Fibroblast of skin of right quadriceps (primary cell): ENCODE data around the gene PCDH9.

ENCODE experiments used
- DNase-seq: peaks from one replicate; pipeline ENCODE4 v3.0.0-alpha.2; 2013

The PCDH9 gene

DNA sequence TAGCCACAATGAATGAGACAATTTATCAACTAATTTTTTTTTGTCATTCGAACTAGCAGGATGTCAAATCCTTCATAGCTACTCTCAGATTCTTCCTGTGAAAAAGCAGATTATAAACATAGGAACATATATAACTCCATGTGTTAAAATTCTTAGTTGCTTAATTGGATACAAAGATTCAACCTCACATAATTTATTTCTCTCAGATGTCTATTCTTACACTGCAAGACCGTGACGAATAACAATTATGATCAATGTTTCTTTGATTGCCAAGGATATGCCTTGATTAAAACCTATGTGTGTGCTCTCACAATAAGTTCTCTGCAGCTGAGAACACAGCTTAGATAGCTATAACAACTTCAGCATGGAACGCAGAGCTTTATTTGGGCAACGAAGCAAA lies 872.7 kb downstream of the PCDH9 start:
- DNase-seq = no peak

DNA sequence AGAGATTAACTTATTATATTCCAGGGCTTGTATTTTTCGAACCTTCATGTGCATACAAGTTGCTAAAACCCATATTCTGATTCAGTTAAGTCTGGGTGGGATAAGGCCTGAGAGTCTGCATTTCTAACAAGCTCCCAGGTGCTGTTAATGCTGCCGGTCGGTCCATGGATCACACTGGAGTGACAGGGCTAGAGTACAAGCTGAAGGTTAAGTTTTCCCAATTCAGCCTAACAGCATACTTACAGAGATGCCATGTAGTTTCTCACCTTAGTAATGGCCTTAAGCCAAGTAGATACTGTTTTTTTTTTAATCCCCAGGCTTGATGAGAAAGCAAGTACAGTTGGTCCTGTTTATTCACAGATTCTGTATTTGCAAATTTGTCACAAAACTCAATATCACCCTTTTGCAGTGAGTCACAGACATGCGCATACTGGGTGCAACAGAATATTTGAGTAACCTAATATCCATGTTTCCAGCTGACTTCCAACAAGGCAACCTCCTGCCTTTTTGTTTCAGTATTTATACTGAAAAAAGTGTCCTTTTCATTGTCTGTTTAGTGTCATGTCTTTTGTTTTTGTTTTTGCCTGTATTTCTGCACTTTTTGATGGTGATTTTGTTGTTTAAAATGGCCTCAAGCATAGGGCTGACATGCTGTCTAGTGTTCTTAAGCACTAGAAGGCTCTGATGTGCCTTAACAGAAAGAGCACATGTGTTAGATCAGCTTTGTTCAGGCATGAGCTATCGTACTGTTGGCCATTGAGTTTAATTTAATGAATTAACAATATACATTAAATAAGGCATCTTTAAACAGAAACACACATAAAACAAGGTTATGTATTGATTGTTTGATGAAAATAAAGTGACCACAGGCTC lies 875.0 kb downstream of the PCDH9 start:
- no peak for DNase-seq

DNA sequence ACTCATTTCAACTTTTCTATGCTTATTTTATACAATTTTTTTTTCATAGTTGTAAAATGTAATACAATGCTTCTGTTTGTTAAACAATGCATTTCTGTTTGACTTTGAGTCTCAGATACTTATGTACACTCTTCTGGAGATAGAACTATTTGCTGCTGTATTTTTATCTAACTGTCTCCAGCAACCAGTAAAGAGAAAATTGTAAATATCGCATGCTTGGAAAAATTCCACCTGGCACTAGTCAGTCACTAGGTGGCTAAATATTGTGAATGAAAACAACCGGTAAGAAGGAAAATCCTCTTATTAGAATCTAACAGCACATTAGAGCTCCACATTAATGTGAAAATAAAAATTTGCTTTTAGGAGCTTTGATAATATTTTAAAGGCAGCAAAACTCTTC lies 876.5 kb downstream of the PCDH9 start:
- DNase-seq = no peak

DNA sequence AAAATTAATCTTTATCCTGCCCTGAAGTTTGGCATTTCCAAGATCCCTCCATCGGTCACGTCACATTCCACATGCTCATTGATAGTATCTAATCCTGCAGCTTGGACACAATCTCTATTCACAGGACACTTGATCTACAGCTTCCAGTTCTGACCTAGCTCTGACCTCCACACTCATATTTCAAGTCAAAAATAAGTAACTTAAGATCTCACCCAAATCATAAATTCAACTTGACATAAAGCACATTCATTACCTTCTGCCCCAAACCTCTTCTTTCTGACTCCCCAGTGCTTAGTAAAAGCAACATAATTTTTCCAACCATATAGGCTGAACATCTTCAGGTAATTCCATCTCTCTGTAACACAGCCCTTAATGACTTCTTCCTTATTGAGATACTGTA lies 880.2 kb downstream of the PCDH9 start:
- DNase-seq = no peak

DNA sequence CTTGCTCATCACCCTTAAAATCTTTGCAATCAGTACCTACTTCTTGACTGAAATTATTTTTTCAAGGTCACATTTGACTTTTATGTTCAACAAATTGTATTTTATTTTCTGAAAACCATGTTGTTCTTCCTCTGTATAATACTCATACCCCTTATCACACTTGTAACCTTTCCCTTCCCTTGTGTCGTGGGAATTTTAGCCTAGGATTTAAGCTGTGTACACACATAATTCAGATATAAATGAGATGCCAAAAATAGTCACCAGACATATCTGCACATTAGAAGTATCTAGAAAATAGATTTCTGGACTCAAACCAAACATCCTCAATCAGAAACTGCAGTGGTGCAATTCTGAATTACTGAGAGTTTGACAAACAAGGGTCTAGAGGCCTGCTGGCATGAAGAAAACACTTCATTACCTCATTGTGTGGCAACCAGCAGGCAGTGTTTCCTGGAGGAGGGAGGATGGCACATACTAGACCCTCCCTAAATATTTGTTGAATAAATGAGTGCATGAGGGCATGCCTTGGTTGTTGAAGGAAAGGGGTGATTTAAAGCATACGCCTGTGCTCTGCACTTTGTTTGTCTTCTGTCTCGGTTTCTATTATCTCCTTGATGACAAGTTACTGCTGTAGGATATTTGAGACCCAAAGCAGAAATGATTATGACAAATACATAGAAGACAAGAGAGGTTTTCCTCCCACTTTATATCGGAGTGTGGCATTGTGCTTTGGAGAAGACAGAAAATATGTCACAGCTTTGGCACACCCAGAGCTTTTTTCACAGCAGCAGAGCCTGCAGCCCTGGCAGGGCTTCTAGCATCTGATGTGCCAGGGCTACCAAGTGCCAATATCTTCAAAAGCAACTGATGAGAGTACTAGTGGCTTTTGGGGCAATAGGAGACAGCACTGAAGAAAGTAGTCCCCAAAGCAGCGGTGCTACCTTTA lies 881.1 kb downstream of the PCDH9 start:
- DNase-seq = no peak

DNA sequence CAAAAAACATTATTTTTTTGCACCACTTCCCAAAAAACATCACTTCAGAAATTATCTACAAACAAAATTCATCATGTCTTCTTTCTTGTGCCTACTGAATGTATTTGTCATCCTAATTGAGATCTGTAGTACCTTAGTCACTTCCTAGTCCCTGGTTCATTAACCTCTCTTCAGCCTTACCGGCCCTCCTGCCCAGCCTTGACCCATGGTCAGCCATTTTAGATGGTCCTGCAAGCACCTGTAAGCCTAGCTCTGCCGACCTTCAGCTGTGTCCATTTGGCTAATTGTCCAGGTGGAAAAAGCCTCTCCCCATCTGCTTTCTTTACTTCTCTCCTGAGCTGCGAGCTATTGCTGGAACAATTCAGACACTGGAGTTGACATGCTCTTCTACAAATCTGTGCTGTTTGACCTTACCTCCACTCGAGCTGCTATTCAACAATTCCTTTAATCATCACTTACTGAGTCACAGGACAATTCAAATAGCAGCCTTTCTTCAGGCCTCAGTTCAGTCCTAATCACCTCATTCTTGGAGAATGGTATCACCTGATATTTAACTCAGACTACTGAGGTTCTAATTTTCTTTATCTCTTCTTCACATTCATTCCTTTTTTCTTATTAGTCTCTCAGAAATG lies 882.5 kb downstream of the PCDH9 start:
- no peak for DNase-seq

DNA sequence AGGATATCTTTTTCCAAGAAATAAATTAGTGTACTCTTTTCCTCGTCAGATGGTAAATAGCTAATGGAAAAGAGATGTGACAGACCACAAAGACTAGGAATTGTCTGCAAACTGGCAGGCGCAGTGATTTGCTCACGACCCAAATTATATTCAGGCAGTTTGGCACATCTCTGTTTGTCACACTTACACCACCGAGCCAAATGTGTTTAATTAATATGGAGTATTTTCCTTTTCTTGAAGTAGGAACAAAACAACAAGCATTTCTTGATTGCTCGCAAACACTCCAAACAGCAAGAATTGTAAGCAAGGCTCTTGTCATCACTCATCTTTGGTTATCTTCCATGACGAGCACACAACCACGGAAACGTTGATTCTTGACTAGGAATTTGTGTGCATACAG lies 884.2 kb downstream of the PCDH9 start:
- no peak for DNase-seq

DNA sequence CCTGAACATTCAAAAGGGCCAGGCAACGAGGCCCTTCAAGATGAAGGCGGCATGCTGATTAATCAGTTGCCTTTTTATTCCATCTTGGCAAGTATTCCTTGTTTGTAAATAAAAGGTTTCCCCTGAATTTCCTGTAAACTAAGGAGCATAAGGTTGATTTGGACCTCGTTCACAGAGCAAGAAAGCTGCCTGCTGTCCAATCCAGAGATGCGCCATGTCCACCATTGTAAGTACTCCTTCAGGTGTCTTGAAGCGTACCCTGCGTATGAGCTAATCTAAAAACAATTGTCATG lies 884.7 kb downstream of the PCDH9 start:
- no peak for DNase-seq

DNA sequence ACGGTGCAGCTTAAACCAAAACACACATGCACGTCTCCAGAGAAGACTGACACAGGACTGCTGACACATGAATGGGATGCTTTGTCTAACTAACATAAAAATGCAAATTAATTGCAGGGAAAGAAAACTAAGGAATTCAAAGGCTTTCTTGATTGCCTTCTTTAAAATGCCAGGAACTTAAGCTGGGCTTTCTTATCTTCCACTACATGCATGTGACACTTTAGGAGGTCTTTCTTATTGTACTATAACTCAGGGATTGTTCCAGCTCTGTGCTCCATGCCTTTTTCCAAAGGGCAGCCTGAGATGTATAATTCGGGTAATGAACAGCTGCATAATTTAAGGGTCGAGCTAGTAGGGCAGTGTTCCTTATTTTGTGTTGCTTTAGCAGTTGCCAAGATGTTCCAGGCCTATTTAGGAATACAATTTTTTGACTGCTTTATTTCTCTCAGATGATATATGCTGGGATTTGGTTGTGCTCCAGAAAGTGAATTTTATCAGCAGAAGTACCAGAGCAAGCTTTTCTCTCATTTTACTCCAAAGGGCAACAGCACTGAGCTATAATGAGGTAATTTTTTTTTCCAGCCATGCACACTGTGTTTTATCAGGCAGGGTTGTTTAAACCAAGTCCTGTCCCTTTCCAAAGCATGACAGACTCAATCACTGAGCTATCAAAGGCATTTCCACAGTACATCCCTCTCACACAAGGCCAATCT lies 885.2 kb downstream of the PCDH9 start:
- no peak for DNase-seq

DNA sequence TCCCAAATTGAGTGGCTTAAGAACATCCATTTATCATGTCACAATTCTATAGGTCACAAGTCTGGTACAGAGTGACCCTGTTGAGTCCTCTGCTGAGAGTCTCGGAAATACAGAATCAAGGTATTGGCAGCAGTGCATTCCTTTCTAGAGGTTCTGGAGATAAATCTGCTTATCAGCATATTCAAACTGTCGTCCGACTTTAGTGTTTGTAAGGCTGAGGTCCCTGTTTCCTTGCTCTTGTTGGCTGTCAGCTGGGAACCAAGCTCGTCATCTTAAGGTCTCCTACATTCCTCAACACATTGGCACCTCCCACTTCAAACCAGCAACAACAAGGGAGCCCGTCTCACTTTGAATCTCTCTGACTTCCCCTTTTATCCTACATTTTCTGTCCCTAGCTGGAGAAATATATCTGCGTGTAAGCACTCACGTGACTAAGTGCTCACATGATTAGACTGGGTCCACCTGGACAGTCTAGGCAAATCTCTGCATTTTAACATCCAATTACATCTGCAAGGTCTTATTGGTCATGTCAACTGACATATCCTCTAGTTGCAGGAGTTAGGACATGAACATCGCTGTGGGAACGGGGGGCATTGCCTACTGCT lies 886.8 kb downstream of the PCDH9 start:
- DNase-seq = no peak

DNA sequence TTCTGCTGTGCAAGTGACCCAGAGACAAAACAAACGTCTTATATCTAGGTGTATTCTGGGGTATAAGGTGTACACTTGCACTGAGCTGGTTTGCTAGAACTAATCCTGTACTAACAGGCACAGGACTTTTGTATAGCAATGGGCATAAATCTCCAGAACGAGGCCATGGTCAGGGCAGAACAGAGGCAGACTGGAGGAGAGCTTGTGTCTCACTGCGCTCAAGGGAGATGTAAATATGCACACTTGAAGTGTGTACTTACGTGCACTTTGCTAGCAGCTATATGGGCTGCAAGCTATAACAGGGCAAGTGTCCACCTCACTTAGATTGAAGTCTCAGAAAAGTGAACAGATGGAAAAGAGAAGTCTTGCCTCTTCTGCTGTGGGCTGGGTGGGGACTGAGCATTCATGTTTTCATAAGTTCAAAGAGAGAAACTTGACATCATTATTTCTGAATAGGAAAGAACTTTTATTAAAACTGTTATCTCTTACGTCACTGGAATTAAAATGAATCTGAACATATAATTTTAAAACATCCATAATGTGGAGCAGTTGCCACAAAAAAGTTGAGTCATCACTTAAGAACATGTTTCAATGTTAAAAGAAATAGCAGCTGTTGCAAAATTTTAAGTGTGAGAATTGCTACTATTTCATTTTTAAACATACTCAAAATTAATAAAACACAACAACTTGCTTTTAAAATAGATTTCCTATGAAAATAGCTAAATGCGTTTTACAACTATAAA lies 888.3 kb downstream of the PCDH9 start:
- no peak for DNase-seq

DNA sequence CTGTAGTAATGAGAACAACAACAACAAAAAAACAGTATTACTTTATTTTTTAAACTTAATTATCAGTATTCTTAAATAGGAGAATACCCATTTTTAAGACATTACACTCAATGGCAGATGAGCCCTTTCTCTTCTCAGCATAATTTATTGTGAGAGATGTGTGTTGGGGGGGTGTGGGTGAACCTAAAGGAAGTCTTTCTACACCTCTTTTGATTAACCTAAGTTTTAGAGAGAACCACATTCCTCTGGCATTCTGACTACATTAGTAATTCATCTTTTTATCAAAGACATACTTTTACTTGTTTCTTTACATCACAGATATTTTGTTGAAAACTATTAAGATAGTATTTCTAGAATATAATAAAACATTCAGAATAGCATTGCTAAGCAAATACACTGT lies 890.9 kb downstream of the PCDH9 start:
- DNase-seq = peak; percentile 11

DNA sequence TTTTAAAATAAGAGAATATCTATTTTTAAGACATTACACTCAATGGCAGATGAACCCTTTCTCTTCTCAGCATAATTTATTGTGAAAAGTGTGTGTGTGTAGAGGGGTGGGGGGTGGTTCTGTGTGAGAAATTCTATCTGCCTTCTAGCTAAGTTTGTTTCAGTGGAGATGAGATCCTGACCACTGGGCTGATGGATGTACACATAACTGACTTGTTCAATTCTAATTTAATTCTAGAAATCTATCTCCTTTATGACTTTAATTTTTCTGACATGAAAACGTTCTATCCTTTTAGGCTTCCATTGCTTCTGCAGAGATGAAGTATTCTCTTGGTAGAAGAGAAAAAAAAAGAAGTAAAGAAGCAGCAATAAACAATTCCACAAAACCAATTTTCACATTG lies 891.6 kb downstream of the PCDH9 start:
- no peak for DNase-seq

DNA sequence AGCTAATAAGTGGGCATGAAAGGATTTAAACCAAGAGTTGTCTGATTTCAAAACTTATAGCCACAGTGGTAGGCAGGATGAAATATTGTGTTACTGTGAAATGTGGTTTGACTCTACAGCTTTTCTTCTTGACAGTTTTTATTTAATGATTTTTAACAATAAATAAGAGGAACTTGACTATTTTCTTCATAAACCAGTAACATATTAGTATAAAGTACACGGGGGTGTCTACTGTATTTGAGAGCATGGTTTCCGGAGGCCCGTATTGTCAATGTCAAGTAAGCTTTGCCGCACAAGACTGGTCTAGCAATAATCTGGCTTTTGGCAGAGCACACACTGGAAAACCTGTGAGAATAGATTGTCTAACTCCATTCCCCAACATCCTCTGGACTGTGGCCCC lies 894.5 kb downstream of the PCDH9 start:
- DNase-seq = no peak

DNA sequence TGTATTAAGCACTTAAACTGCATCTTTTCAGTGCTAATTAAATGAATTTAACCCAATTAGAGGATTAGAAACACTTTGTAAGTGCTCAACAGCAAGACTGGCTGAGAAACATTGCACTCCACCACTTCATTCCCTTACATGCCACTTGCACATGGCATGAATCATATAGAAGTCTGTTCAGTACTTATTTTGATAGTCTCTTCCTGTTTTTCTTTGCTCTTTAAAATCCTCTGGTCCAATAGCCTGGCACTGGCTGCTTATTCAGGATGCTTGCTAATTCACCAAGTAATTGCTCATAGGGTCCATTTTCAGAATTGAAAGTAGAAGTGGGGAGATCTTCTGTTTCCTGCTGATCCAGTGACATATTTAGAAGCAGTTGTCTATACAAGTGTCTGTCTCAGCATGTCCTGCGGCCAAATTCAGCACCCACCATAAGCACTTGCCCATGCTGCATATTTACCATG lies 900.1 kb downstream of the PCDH9 start:
- peak; percentile 20 for DNase-seq

DNA sequence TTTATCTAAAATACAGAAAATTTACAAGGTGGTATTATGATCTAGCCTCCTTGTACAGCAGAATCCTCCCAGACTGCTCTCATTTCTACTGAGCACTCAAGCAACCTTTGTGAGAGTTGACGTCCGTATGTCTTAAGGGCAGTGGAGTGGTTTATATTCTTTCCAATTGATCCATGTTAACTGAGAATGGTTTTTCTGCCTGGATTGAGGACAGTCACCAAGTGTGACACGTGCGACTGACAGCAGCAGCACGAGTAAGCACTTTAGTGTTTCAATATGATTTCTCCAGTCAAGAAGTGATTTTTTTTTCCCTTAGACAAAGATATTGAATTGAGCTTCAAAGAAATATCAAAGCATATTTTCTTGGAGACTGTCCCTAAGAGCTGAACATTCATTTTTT lies 901.7 kb downstream of the PCDH9 start:
- DNase-seq = no peak

DNA sequence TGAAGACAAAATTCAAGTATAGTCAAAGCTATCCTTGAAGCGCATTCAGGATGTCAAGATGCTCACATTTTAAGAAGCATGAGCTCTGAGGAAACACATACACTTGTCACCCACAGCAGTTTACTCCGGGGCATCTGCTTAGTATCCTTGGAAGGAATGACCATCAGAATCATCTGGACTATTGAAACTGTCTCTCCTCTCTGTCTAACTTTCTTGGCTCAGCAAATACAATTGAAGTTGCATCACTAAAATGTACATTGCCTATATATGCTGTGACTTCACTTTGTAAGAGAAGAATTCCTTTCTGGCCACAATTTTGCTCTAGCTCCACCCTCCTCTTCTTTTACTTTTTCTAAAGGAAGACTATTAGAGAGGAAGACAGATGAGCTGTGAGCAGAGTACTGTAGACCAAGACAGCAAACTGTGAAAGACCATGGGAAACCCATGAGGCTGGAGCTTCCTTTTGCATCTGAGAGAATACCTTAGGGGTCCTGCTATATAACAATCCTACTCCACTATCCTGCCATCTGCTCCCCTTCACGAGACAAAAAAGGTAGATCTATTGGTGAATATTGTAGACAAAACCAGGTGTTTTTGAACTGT lies 906.3 kb downstream of the PCDH9 start:
- peak; percentile 30 for DNase-seq

DNA sequence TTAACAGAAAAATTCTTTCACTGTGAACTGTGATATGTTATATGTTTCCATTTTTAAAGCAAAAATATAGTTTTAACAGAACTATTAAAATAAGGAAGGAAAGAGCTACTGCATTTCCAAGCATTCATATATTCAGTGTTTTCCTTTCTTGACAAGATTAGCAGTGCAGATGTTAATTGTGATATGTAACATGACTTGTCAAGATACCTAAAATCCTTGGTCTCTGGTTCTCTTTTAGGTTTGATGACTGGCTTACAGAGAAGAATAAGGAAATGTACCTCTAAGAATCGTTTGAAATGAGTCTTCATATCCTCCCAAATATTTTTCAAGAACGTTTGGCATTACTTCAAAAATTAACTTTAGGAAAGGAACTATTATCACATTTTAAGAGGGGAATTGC lies 907.2 kb downstream of the PCDH9 start:
- no peak for DNase-seq

DNA sequence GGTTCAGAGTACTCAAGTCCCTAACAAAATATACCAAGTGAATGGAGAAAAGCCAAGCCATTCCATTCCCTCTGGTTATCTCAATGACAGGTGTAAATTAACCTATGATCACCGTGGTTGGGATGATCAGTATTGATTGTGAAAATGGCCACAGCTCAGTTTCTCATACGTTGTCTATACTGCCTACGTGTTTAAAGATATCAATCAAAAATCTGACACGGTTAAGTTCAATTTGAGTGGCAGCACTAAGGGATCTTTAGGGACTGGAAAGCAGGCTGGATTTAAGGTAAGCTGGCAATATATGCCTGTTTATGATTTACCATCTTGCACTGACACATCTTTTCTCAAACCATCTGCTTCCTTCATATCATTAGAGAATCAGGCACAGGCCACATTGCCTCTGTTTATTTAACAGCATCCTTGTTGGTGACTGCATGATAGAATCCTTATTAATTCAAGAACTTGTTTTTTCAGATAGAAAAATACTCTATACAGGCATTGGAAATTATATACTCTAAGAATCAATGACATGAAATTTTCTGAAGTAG lies 907.9 kb downstream of the PCDH9 start:
- no peak for DNase-seq

DNA sequence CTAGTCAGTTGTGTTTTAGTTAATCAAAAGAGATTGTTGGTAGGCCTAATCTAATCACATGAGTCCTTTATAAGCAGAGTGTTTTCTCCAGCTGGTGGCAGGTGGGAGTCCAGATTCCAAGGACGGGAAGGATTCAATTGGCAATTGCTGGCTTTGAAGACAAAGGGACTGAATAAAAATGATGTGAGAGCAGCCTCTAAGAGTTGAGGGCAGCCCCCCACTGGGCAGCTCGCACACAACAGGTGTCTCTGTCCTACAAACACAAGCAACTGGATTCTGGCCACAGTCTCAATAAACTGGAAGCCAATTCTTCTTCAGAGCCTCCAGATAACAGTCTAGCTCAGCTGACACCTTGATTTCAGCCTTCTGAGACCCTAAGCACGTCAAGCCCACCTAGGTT lies 915.2 kb downstream of the PCDH9 start:
- DNase-seq = no peak

DNA sequence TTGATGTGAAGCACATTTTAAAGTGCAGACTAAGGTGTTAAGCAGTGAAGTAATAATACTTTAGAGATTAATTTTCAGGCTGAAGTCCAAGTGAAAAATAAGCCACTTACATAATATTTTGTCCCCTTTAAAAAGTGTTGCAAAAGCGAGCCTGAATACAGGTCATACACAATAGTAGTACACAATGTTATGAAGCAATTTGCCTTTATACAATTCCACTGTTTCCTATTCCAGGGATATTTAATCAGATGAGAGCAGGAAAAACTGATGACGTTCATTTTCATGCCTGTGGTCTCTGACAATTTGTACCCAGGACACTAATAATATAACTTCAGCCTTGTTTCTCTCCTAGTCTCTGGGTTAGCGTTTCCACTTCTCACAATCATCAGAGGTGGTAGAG lies 916.7 kb downstream of the PCDH9 start:
- DNase-seq = peak; percentile 28
